HG03565 (cell line): Measurements from ENCODE around the gene CLASP2.
"Not testable (repeated sequence)": the region's sequence is repeated elsewhere in the genome, so short reads cannot be mapped to it uniquely, and the experiment has no call there.

Experiments used
- ATAC-seq: cut with Tn5 transposase; IDR thresholded peaks from one replicate; pipeline ENCODE4 v1.9.1; 2021; ENCODE audit warnings: mild to moderate bottlenecking, moderate library complexity; ENCODE audit not compliant: unreplicated experiment

The CLASP2 gene

DNA sequence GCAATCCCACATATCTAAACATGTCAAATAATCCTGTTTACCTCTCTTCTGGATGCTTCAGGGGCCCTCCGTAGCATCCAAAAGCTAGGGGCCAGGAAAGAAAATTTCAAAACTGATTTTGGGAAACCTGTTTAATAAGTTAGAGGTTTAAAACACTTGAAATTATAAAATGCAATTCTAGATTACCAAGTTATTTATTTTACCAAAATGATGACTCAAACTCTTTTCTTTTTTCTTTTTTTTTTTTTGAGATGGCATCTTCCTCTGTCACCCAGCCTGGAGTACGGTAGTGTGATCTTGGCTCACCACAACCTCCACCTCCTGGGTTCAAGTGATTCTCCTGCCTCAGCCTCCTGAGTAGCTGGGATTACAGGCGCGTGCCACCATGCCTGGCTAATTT is 258.5 kb downstream of the CLASP2 start:
- ATAC-seq, result not testable (repeated sequence)

DNA sequence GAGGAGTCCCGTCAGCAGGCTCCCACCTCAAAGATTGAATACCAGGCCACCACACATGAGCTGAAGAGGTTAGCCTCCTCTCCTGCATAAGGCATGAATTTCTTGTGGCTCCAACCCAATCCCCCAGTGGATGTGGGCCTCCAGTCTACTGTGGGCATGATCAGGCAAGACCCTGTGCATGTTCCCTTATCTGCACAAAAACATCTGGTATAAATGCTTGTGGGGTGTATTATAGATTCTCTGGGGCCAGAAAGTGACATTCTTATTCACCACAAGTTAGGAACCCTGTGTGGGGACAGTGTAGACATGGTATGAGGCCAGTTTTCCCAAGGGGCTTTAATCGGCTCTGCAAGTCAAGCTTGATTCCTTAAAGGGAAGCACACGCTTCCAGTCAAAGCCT is 259.6 kb downstream of the CLASP2 start:
- no peak for ATAC-seq

DNA sequence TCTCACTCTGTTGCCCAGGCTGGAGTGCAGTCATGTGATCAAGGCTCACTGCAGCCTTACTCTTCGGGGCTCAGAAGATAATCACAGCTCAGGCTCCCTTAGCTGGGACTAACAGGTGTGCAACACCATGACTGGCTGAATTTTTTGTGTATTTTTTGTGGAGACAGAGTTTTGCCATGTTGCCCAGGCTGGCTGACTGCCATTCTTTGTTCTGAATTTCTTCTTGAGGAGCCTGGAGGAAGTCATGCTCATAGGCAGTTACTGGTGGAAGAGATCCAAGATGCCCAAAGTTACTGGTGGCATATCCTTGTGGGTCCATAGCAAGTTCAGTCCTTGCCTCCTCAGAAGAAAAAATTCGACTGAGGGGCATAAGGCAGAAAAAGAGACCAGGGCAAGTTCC is 261.3 kb downstream of the CLASP2 start:
- ATAC-seq, result no peak

DNA sequence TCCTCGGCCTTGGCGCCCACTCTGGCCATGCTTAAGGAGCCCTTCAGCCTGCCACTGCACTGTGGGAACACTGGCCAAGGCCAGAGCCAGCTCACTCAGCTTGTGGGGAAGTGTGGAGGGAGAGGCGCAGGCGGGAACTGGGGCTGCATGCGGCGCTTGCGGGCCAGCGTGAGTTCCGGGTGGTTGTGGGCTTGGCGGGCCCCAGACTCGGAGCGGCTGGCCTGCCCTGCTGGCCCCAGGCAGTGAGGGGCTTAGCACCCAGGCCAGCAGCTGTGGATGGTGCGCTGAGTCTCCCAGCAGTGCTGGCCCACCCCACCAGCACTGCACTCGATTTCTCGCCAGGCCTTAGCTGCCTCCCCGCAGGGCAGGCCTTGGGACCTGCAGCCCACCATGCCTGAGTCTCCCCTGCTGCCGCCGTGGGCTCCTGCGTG is 264.7 kb downstream of the CLASP2 start:
- no peak for ATAC-seq

DNA sequence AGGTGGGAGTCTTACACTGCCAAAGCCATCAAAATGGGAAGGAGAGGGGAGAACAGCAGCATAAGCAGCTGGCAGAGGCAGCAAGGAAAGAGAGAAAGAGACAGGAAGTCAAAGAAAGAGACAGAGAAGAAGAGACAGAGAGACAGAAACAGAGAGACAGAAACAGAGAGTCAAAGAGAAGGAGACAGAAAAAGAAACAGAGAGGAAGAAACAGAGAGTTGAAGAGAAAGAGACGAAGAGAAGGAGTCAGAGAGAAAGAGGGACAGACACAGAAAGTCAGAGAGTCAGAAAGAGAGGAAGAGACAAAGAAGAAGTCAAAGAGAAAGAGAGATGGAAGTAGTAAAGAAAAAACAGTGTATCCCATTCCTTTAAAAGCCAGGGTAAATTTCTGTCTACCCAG is 266.1 kb downstream of the CLASP2 start:
- not testable (repeated sequence) for ATAC-seq

DNA sequence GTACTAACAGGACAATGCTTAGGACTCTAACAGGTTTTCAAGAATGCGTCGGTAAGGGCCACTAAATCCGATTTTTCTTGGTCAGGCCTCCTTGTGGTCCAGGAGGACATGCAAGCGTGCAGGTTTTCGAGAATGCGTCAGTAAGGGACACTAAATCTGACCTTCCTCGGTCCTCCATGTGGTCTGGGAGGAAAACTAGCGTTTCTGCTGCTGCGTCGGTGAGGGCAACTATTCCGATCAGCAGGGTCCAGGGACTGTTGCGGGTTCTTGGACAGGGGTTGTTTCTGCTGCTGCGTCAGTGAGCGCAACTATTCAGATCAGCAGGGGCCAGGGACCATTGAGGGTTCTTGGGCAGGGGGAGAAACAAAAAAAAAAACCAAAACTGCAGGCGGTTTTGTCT is 270.1 kb downstream of the CLASP2 start:
- ATAC-seq, result no peak

DNA sequence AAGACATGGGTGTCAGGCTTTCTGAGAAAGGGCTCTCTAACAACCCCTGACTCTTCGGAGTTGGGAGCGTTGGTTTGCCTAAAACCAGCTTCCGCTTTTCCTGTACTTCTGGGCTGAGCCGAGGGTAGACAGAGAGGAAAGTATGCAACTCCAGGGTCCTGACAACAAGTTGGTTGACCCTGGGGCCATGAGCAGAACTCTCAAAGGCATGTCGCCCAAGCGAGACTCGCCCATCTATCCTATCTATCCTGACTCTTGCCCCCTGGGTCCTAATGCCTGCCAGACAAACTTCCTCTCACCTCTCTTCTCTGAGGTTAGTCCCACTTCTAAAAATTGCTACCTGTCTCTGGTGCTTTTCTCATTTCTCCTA is 270.8 kb downstream of the CLASP2 start:
- not testable (repeated sequence) for ATAC-seq
